Measurements from ENCODE around the gene TH. TPM values are rescaled to one million over a fixed set of nuclear protein-coding genes. Genes with fewer than 3 reads are reported as not detected.

The TH gene
- total and polyA plus RNA-seq, 2 of the 4 experiments (the other 2 are of a cell fraction): 0.10 TPM; not detected in 1

DNA sequence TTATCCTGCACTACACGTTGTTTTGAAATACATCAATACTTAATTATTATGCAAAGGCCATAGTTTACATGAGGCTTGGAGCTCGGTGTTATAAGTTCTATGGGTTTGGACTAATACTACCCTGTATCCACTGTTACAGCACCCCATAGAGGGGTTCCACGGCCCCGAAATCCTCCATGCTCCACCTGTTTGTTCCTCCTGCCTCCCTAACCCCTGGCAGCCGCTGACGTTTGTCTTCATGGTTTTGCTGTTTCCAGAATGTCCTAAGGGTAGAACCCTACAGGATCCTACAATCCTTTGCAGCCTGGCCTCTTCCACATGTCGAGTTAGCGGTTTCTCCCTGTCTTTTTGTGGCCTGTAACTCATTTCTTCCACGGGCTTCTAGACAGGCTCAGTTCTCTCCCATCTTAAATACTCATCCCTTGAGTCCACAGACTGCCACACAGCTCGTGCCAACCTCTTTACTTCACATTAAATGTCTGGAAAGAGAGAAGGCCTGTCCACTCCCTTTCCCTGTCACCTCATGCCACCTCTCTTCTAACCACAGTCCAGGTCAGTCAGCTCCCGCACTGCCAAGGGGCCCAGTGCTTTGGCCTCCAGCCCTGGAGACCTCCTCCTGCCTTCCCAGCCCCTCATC is 42.4 kb upstream of the TH start:
- H3K4me3 ChIP-seq (ENCODE audit: insufficient read depth, low read depth, low read length): no peak overlapping the region

More for the DNA sequence above, 42.4 kb upstream of the TH start:
- DNase-seq (no peak), ATAC-seq (ENCODE audit: low read depth) (no peak)
- ChIA-PET CTCF (no interaction called here), POLR2A (ENCODE audit: unreplicated experiment) (no interaction called here)
- no TSS peak for BruUV-seq (replicated peaks)
- H3K18ac ChIP-seq (ENCODE audit: low read depth, low read length): no peak overlapping the region
- no peaks in the 10 kb centered on the region for H3K36me3 ChIP-seq (ENCODE audit: control insufficient read depth, insufficient read depth, low read length)
- no peak overlapping the region for H2BK120ac ChIP-seq (ENCODE audit: low read depth, low read length)
- no peak overlapping the region for H3K14ac ChIP-seq (replicated peaks; ENCODE audit: low read depth, low read length)
- intact Hi-C loops (cut with micrococcal nuclease) (no loop called here), in situ Hi-C loops (cut with MboI; ENCODE audit: low sequenced_read_pairs) (no loop called here), dilution Hi-C loops (cut with HindIII; ENCODE audit: low sequenced_read_pairs, unreplicated experiment) (no loop called here)
- H4K5ac ChIP-seq (ENCODE audit: low read depth, low read length): no peak overlapping the region
- H3K27ac ChIP-seq (ENCODE audit: insufficient read depth, low read length): no peak overlapping the region
- H3K79me1 ChIP-seq (ENCODE audit: low read depth in 1 of 2, low read length in 2 of 2): no peaks in the 10 kb centered on the region
- H4K20me1 ChIP-seq (ENCODE audit: insufficient read depth, low read length): no peaks in the 10 kb centered on the region; the same call in none of the 2 replicates
- H2AFZ ChIP-seq (replicated peaks; ENCODE audit: low read length, poor library complexity): no peak overlapping the region
- no peak overlapping the region for H3K56ac ChIP-seq (ENCODE audit: extremely low read depth, insufficient read depth, low read length)
- H2AK5ac ChIP-seq (ENCODE audit: low read depth, low read length): no peak overlapping the region
- TF ChIP-seq MXI1 (IDR thresholded peaks at IDR 0.05; ENCODE audit: borderline replicate concordance, low read depth, low read length) (no peak), BHLHE40 (IDR thresholded peaks at IDR 0.05; ENCODE audit: low read depth, low read length) (no peak), CEBPB (IDR thresholded peaks at IDR 0.05; ENCODE audit: low read depth, low read length) (no peak), RCOR1 (IDR thresholded peaks at IDR 0.05; ENCODE audit: insufficient replicate concordance, low read length) (no peak), POLR2A (IDR thresholded peaks at IDR 0.05; ENCODE audit: low read depth, low read length) (no peak), SMC3 (IDR thresholded peaks at IDR 0.05; ENCODE audit: low read depth, low read length) (no peak)
- H3K9me3 ChIP-seq (ENCODE audit: control insufficient read depth, insufficient read depth, low read length): no peaks in the 10 kb centered on the region
- no peak overlapping the region for H4K8ac ChIP-seq (ENCODE audit: low read depth in 2 of 2, low read length in 2 of 2)
- 40% methylated on average over 1 of the region's 11 CpGs; no CpG with 5 or more reads in 1 of the 2 experiments for WGBS, 2 experiments (ENCODE audit: extremely low coverage in 2 of 2, insufficient read length in 1 of 2)
- no peak overlapping the region for H2BK5ac ChIP-seq (ENCODE audit: low read depth, low read length, poor library complexity, severe bottlenecking)
- H3K9me1 ChIP-seq (ENCODE audit: insufficient read depth, low read length): no peaks in the 10 kb centered on the region
- no peak overlapping the region for H3K4me2 ChIP-seq (ENCODE audit: low read depth, low read length)
- no peak overlapping the region for H3K23ac ChIP-seq (ENCODE audit: low read depth, low read length)
- no peak overlapping the region for H2BK20ac ChIP-seq (ENCODE audit: low read depth, low read length)
- H3K27me3 ChIP-seq (ENCODE audit: control insufficient read depth, insufficient read depth, low read length): peaks cover 40% of the 10 kb centered on the region
- H3K9ac ChIP-seq (ENCODE audit: low read depth, low read length): no peak overlapping the region
- no peaks in the 10 kb centered on the region for H3K4me1 ChIP-seq (ENCODE audit: control insufficient read depth, insufficient read depth, low read length)
- H3K4ac ChIP-seq (ENCODE audit: low read depth, low read length): no peak overlapping the region
- no peak overlapping the region for H4K91ac ChIP-seq (ENCODE audit: insufficient read depth, low read depth, low read length)
- H2AK9ac ChIP-seq (replicated peaks; ENCODE audit: low read depth, low read length, poor library complexity): no peak overlapping the region
- no peak overlapping the region for H2BK15ac ChIP-seq (ENCODE audit: low read depth, low read length)
